Heart left ventricle (tissue), 16 donors: ENCODE data around the gene CAPN9. TPM values are rescaled to one million over a fixed set of nuclear protein-coding genes. Genes with fewer than 3 reads are reported as not detected.

ENCODE experiments used
- ATAC-seq, 4 donors: fragments of 200-7000 bp; cut with Tn5 transposase; one replicate each; pipeline ENCODE4 v1.9.1; 2020 to 2022; ENCODE audit warnings: moderate library complexity in 4 of 4, mild to moderate bottlenecking in 3 of 4, moderate number of reproducible peaks in 1 of 4
- DNase-seq, 5 donors: peaks; one replicate each; pipeline ENCODE4 v3.0.0-alpha.2; 2020
- H3K27ac ChIP-seq, 12 donors: fragments of 200-600 bp; sonication (generic) in 4 of 12; one replicate each; pipeline versions ENCODE4 v1.5.0 to v1.8.0; 2016 to 2022; ENCODE audit warnings: mild to moderate bottlenecking in 2 of 12
- H3K27me3 ChIP-seq, 9 donors: fragments of 200-600 bp; sonication (generic) in 2 of 9; one replicate each; pipeline versions ENCODE4 v1.5.1 to v1.8.0; 2016 to 2022; ENCODE audit warnings: mild to moderate bottlenecking in 3 of 9
- H3K36me3 ChIP-seq, 9 donors: fragments of 200-600 bp; sonication (generic) in 2 of 9; one replicate each; pipeline versions ENCODE4 v1.5.0 to v1.8.0; 2018 to 2022; ENCODE audit warnings: mild to moderate bottlenecking in 2 of 9
- H3K4me1 ChIP-seq, 12 donors: fragments of 200-600 bp; sonication (generic) in 4 of 12; one replicate each; pipeline versions ENCODE4 v1.5.0 to v1.8.0; 2016 to 2022; ENCODE audit warnings: mild to moderate bottlenecking in 3 of 12
- H3K4me3 ChIP-seq, 12 donors: fragments of 200-600 bp; sonication (generic) in 4 of 12; one replicate each; pipeline versions ENCODE4 v1.5.0 to v1.8.0; 2017 to 2022; ENCODE audit warnings: mild to moderate bottlenecking in 9 of 12, moderate library complexity in 4 of 12
- H3K9me3 ChIP-seq, 12 donors: fragments of 200-600 bp; sonication (generic) in 4 of 12; one replicate each; pipeline versions ENCODE4 v1.5.0 to v1.8.0; 2016 to 2022; ENCODE audit warnings: mild to moderate bottlenecking in 1 of 12
- POLR2A ChIP-seq, 2 donors: fragments of 450-650 bp; IDR thresholded peaks; one replicate each; pipeline ENCODE4 v1.6.1; 2017; ENCODE audit warnings: antibody characterized with exemption in 2 of 2, mild to moderate bottlenecking in 2 of 2, moderate library complexity in 2 of 2
- WGBS, 4 donors: extraction: QIAGEN DNeasy Blood & Tissue Kit in 2 of 4; methylation state at CpG; one replicate each; pipeline versions ENCODE4 v1.1.5 to v1.1.7; 2013 to 2018; 5-methylcytosine and 5-hydroxymethylcytosine counted together
- intact Hi-C, 10 donors: fragments of 100-400 bp; cut with DNase I; formaldehyde crosslinking; loops; one replicate each; pipeline versions ENCODE4 v1.11.1 to v1.14.2; 2022
- polyA plus RNA-seq, 2 donors: library from polyadenylated mRNA; stranded (reverse); fragments of 200-250 nt; gene quantifications; one replicate each; pipeline ENCODE4 v1.2.3, GENCODE V29; 2013
- total RNA-seq, 9 donors: library from RNA; depleted of rRNA in 2 of 9; stranded (reverse); fragments of >200 nt in 2 of 9; fragmentation: NEBNext Ultra II Directional in 3 of 9; extraction: Animal tissue kit (Norgen Biotek cat#: 25700) in 3 of 9; gene quantifications; one replicate each; pipeline versions ENCODE4 v1.1.0 to v1.2.4, GENCODE V29; 2016 to 2023
- TF ChIP-seq, protein P1 (sequence below), 12 donors: fragments of 200-600 bp; sonication (generic) in 4 of 12; IDR thresholded peaks; one replicate each; pipeline versions ENCODE4 v1.5.0 to v1.8.0; 2018 to 2022; ENCODE audit warnings: antibody characterized with exemption in 12 of 12, mild to moderate bottlenecking in 5 of 12
- donor health status: ischemic (EF 13 %, LVEDD 7.1; RV severe dilation, severe dysfunction).
- donor health status: healthy with polysubstance abuse.
- donor health status: DM: no; HTN: yes; CAD: no.
- donor health status: DM: no; HTN: no; CAD: no.
- donor health status: ischemic (EF 25% LVEDD 6.9; RV normal size, moderate dysfunction).
- donor health status: ischemic (EF 25% LVEDD 5.7; RV mildly dilated, moderate dysfunction).
- donor health status: healthy.
- donor health status: DM: yes; HTN: yes; CAD: no.
- donor health status: ischemic (EF 35%, LVEDD 5.7; RV mildly dilated, moderate dysfunction).
- donor health status: nonischemic (EF 11% LVEDD 7.7; RV severe dilation, severe dysfunction).
- donor health status: DM: yes; HTN: yes; CAD: no.
- donor health status: PGD.
- donor health status: ischemic (EF 29% LVEDD 5.4; RV normal size, mild dysfunction).
- donor health status: nonischemic (EF 23%, LVEDD 6.1; RV moderate dilation, normal function).

Gene CAPN9
- total and polyA plus RNA-seq, 11 donors, result 0.04 to 0.31 (median 0.17) TPM; not detected in 7

DNA sequence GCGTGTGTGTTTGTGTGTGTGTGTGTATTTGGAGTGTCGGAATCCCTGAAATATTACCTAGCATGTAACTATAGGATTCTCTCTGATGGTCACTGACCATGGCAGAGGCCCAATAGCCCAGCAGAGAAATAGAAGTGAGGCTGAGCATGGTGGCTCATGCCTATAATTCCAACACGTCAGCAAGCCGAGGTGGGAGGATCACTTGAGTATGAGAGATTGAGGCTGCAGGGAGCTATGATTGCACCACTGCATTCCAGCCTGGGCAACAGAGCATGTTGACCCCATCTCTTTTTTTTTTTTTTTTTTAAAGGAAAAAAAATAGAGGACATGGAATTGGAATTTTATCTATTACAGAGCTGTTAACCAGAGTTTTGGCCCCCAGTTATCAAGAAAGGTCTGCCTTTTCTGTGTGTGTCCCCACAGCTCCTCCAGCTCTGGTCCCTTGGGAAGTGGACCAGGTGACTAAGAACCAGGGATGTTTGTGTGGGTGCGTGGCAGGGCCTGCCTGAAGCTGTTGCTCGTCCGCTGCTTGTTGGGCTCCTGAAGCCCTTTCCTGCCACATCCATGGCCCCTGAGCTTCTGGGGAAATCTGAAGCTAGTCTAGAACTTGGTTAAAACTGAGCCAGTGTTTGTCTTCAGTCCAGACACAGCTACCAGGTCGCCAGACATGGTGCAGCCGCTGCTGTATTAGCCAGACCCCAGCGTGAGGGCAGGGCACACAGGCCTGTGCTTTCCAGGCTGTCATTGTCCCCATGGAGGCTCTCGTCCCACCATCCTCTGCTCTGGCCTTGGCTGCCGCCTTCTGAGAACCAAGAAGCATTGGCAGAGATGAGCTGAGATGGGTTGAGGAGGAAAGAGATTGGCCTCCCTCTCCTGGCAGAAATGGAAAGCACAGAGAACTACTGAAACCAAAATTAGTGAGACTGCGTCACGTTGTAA is 25.5 kb downstream of the CAPN9 start:
- intact Hi-C loops, result loop anchor here in 9 of 10 donors (1.0 to 10.0 kb wide), 8 partner anchors 50 to 140 kb away; partner anchors contain the start of genes COG2 (in 7 of the 9) and AGT (in 2 of the 9)
- 33 to 40% (median 36%) methylated on average over 14 of the region's 14 CpGs for WGBS, 4 donors
- ATAC-seq, result peak; percentile 83 to 90 (median 86)
- no peak for TF ChIP-seq POLR2A (IDR thresholded peaks at IDR 0.05)
- TF ChIP-seq, protein P1, sequence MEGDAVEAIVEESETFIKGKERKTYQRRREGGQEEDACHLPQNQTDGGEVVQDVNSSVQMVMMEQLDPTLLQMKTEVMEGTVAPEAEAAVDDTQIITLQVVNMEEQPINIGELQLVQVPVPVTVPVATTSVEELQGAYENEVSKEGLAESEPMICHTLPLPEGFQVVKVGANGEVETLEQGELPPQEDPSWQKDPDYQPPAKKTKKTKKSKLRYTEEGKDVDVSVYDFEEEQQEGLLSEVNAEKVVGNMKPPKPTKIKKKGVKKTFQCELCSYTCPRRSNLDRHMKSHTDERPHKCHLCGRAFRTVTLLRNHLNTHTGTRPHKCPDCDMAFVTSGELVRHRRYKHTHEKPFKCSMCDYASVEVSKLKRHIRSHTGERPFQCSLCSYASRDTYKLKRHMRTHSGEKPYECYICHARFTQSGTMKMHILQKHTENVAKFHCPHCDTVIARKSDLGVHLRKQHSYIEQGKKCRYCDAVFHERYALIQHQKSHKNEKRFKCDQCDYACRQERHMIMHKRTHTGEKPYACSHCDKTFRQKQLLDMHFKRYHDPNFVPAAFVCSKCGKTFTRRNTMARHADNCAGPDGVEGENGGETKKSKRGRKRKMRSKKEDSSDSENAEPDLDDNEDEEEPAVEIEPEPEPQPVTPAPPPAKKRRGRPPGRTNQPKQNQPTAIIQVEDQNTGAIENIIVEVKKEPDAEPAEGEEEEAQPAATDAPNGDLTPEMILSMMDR (IDR thresholded peaks at IDR 0.05), result peak; percentile 45 to 83 (median 64)
- H3K4me1 ChIP-seq, result peaks cover 0 to 27% (median 4%) of the 10 kb centered on the region in 12 donors
- H3K27me3 ChIP-seq, result no peaks in the 10 kb centered on the region
- peaks cover 0 to 5% (median 0%) of the 10 kb centered on the region in 12 donors for H3K9me3 ChIP-seq
- no peaks in the 10 kb centered on the region for H3K36me3 ChIP-seq
- H3K4me3 ChIP-seq, result peak overlapping the region in 2 of 12 donors; percentile 21 to 30
- peak overlapping the region in 7 of 12 donors; percentile 2 to 63 (median 33) for H3K27ac ChIP-seq
- peak; percentile 58 to 76 (median 66) for DNase-seq

DNA sequence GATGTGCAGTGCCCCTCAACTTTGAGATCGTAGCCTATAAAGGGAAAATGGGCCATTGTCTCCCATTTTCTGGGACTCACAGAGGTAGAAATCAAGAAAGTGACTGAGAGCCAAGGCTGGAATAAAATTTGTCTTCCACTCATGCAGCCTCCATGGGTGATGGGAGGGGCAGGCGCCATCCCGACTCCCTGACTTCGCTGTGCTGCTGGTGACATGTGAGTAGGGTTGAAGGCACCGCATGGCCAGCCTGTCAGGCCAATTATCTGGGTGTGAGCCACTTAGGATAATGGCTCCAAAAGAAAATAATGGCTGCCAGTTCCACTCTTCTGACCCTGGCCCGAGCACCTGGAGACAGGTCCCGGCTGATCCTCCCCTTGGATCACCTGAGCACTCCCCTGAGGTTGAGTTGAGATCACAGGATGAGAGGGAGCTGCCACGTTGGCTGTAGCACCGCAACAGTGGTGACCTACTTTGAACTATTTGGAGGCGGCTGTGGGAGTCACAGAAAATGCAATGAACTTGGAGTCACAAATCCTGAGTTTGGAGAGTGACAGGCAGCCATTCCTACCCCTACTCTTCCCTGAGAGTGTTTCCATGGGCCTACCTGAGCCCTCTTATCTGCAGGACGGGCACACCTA is 26.3 kb downstream of the CAPN9 start:
- peak overlapping the region in 2 of 12 donors; percentile 21 to 30 for H3K4me3 ChIP-seq
- ATAC-seq, result peak in 2 of 4 donors; percentile 5 to 16
- no peaks in the 10 kb centered on the region for H3K36me3 ChIP-seq
- H3K4me1 ChIP-seq, result peaks cover 0 to 26% (median 4%) of the 10 kb centered on the region in 12 donors
- 71 to 81% (median 78%) methylated on average over 11 of the region's 11 CpGs for WGBS, 4 donors
- TF ChIP-seq, protein P1 (IDR thresholded peaks at IDR 0.05), result peak in 1 of 12 donors; percentile 29
- TF ChIP-seq POLR2A (IDR thresholded peaks at IDR 0.05), result no peak
- intact Hi-C loops, result loop anchor here in 9 of 10 donors (1.0 to 10.0 kb wide), 8 partner anchors 51 to 141 kb away; partner anchors contain the start of genes COG2 (in 7 of the 9) and AGT (in 2 of the 9)
- H3K27me3 ChIP-seq, result no peaks in the 10 kb centered on the region
- H3K27ac ChIP-seq, result no peak overlapping the region
- no peak for DNase-seq
- H3K9me3 ChIP-seq, result peaks cover 0 to 5% (median 0%) of the 10 kb centered on the region in 12 donors

DNA sequence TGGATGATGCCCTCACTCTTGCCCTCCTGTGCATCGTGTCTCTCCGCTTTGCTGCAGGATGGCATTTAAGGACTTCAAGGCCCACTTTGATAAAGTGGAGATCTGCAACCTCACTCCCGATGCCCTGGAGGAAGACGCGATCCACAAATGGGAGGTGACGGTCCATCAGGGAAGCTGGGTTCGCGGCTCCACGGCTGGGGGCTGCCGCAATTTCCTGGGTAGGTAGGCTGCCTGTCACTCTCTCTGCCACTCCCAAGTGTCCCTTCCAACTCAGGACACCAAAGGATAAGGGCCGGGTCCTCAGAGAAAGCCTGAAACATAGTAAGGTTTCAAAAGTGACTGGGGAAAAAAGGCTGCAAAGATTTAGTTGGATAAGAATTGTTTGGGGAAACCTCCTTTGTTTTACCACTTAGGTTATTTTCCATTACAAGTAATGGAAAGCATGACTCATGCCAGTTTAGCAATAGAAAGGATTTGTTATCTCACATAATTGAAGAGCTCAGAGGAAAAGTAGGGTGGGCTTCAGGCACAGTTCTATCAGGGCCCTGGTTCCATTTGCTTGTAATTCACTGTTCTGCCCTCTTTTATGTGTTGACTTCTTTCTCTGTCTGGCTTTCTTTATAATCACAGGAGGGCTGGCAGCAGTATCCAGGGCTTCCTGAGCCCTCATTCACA is 31.9 kb downstream of the CAPN9 start:
- Histone ChIP-seq H3K36me3 (no peaks in the 10 kb centered on the region), H3K4me1 (no peaks in the 10 kb centered on the region), H3K4me3 (no peak overlapping the region), H3K9me3 (no peaks in the 10 kb centered on the region), H3K27ac (no peak overlapping the region), H3K27me3 (no peaks in the 10 kb centered on the region)
- no peak for TF ChIP-seq POLR2A (IDR thresholded peaks at IDR 0.05)
- TF ChIP-seq, protein P1 (IDR thresholded peaks at IDR 0.05), result no peak
- no peak for ATAC-seq
- no peak for DNase-seq
- intact Hi-C loops, result loop anchor here in 2 of 10 donors (5.0 to 10.0 kb wide), 2 partner anchors 142 to 144 kb away; no protein-coding TSS in a partner anchor
- WGBS, 4 donors, result 86 to 89% (median 88%) methylated on average over 11 of the region's 11 CpGs
